SK-N-MC (cell line): Measurements from ENCODE around the gene CSNK1G1.

Experiments used
- EZH2 ChIP-seq: fragments of 200-600 bp; sonication (generic); IDR thresholded peaks from one replicate; pipeline ENCODE4 v1.6.1; 2017; ENCODE audit warnings: antibody characterized with exemption
- FOXP2 ChIP-seq: optimal IDR thresholded peaks from 2 replicates; pipeline ENCODE3; 2011; ENCODE audit warnings: mild to moderate bottlenecking, moderate library complexity; ENCODE audit not compliant: insufficient read depth; ENCODE audit errors: extremely low read length, control extremely low read depth
- POLR2AphosphoS5 ChIP-seq: IDR thresholded peaks from 2 replicates; pipeline ENCODE4 v1.6.1; 2012; ENCODE audit warnings: mild to moderate bottlenecking, low read depth, low read length, borderline replicate concordance

GRCh38 chr15:64274341-64274950 lies 81.5 kb downstream of the CSNK1G1 start:
- TF ChIP-seq POLR2AphosphoS5 (no peak), EZH2 (no peak), FOXP2 (no peak)
